GM12878 (cell line): ENCODE results near the gene OR7D2. TPM values are rescaled to one million over a fixed set of nuclear protein-coding genes. Genes with fewer than 3 reads are reported as not detected.

Experiments used
- BCL11A ChIP-seq: IDR thresholded peaks from 2 replicates; pipeline ENCODE4 v1.6.1; 2011; ENCODE audit warnings: low read depth, low read length
- CEBPB ChIP-seq, 2 experiments: fragments of 150-350 bp in 1 of 2; IDR thresholded peaks; 2 replicates each; pipeline ENCODE4 v1.6.1; 2012 to 2014; ENCODE audit warnings: low read depth in 2 of 2, low read length in 2 of 2, borderline replicate concordance in 1 of 2, inconsistent platforms in 1 of 2
- CHD1 ChIP-seq: IDR thresholded peaks from 2 replicates; pipeline ENCODE4 v1.6.1; 2012; ENCODE audit warnings: low read depth, low read length, improper control_type of control experiment
- CREB1 ChIP-seq: IDR thresholded peaks from 2 replicates; pipeline ENCODE4 v1.6.1; 2012; ENCODE audit warnings: low read depth, mild to moderate bottlenecking, inconsistent platforms
- FOS ChIP-seq: IDR thresholded peaks from 3 replicates; pipeline ENCODE4 v1.6.1; 2011; ENCODE audit warnings: borderline replicate concordance; ENCODE audit not compliant: insufficient read length; ENCODE audit errors: extremely low read depth
- HDAC2 ChIP-seq: fragments of 200-600 bp; sonication (generic); IDR thresholded peaks from 2 replicates; pipeline ENCODE4 v1.6.1; 2017
- HDAC6 ChIP-seq: fragments of 200-600 bp; sonication (generic); IDR thresholded peaks from one replicate; pipeline ENCODE4 v1.8.0; 2017; ENCODE audit warnings: antibody characterized with exemption; ENCODE audit not compliant: unreplicated experiment
- KAT2A ChIP-seq: conservative IDR thresholded peaks from 2 replicates; pipeline ENCODE4 v1.6.1; 2011; ENCODE audit warnings: low read depth, low read length; ENCODE audit not compliant: control insufficient read depth
- MEF2A ChIP-seq: IDR thresholded peaks from 2 replicates; pipeline ENCODE4 v1.6.1; 2011; ENCODE audit warnings: low read depth, mild to moderate bottlenecking, low read length, moderate library complexity; ENCODE audit not compliant: insufficient read depth
- RCOR1 ChIP-seq: conservative IDR thresholded peaks from 2 replicates; pipeline ENCODE4 v1.6.1; 2012; ENCODE audit warnings: low read depth, low read length, improper control_type of control experiment
- SMARCA5 ChIP-seq: fragments of 450-650 bp; IDR thresholded peaks from 2 replicates; pipeline ENCODE4 v1.6.1; 2017; ENCODE audit warnings: mild to moderate bottlenecking
- STAT1 ChIP-seq: fragments of 450-650 bp; conservative IDR thresholded peaks from 2 replicates; pipeline ENCODE4 v1.6.1; 2014; ENCODE audit warnings: antibody characterized with exemption, mild to moderate bottlenecking
- TAF1 ChIP-seq: IDR thresholded peaks from 2 replicates; pipeline ENCODE4 v1.6.1; 2011; ENCODE audit warnings: mild to moderate bottlenecking, low read depth, low read length, borderline replicate concordance
- ZSCAN29 ChIP-seq: fragments of 450-650 bp; IDR thresholded peaks from 2 replicates; pipeline ENCODE4 v1.6.1; 2017; ENCODE audit warnings: mild to moderate bottlenecking, moderate library complexity
- polyA plus RNA-seq, 11 experiments: library from polyadenylated mRNA; depleted of rRNA in 4 of 11; unstranded in 6 of 11; stranded (reverse) in 5 of 11; fragments of >200 nt; fragmentation: Nextera tagmentation in 4 of 11; fragmentation: Illumina TruSeq in 1 of 11; extraction: Ambion mirVana in 4 of 11; extraction: Trizol in 1 of 11; gene quantifications; 1 replicate in 1 of 11; 2 replicates in 10 of 11; pipeline versions ENCODE4 v1.2.1 to v1.2.3, GENCODE V29; 2011 to 2016; ENCODE audit warnings: inconsistent platforms in 2 of 11, missing spikeins in 2 of 11, low read depth in 1 of 11
- total RNA-seq, 4 experiments: library from RNA; depleted of rRNA in 3 of 4; stranded (reverse); fragments of >200 nt in 3 of 4; fragmentation: Illumina TruSeq in 1 of 4; extraction: Trizol in 1 of 4; gene quantifications; 2 replicates each; pipeline versions ENCODE4 v1.2.1 to v1.2.3, GENCODE V29; 2013 to 2021
- TF ChIP-seq, protein P1 (sequence below): fragments of 450-650 bp; formaldehyde crosslinking; IDR thresholded peaks from 2 replicates; pipeline ENCODE4 v1.4.0; 2022; ENCODE audit warnings: mild to moderate bottlenecking, moderate library complexity
- TF ChIP-seq, protein P2 (sequence below), 3 experiments: IDR thresholded peaks in 2 of 3; conservative IDR thresholded peaks in 1 of 3; 2 replicates each; pipeline ENCODE4 v1.5.1; 2011; ENCODE audit warnings: low read depth in 3 of 3, low read length in 3 of 3, mild to moderate bottlenecking in 3 of 3, control low read depth in 2 of 3, moderate library complexity in 2 of 3, inconsistent platforms in 1 of 3, mixed read lengths in 1 of 3; ENCODE audit not compliant: control insufficient read depth in 2 of 3, insufficient read depth in 1 of 3; ENCODE audit errors: extremely low read depth in 1 of 3
- TF ChIP-seq, protein P3 (sequence below): fragments of 450-650 bp; IDR thresholded peaks from 2 replicates; pipeline ENCODE4 v1.6.1; 2018; ENCODE audit warnings: borderline replicate concordance, mild to moderate bottlenecking; ENCODE audit not compliant: partially characterized antibody
- TF ChIP-seq, protein P4 (sequence below): fragments of 450-650 bp; IDR thresholded peaks from 2 replicates; pipeline ENCODE4 v1.6.1; 2017; ENCODE audit warnings: mild to moderate bottlenecking, moderate library complexity

OR7D2 gene
- total and polyA plus RNA-seq, 10 of the 15 experiments (the other 5 are each of a cell fraction or from before 2014, with no cell fraction given): 0.04 TPM; not detected in 9

DNA sequence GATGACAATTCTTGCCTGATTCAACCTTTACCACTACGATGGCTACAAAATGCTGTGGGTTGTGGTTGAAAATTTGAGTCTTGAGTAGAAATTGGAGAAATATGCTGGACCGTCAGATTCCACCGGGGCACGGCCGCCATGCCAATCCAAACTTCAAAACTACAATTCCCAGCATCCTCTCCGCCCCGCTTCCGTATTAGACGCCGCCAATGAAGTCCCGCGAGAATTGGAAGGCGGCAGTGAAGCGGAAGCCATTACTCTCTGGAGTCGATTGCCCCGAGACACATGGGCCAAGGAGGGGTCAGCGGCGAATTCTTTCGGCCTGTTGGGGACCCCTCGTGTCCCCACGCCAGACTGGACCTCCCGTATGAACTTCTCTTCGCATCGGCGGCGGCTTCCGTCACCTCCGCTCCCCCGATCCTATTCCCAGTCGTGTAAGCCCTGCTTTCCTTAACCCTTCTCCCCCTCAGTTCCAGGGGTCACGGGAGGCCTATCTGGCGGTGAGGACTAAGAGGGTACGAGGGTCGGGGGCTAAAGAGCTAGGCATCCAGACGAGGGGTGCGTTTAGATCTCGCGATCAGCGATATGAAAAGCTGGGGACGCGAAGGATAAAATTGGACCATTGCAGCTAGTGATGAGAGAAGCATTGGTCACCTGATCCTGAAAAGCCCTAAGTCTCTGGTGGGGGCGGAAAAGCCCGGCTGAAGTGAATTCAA, 38.5 kb upstream of the OR7D2 start, which contains the start of gene ZNF317 (continued):
- TF ChIP-seq, protein P1, sequence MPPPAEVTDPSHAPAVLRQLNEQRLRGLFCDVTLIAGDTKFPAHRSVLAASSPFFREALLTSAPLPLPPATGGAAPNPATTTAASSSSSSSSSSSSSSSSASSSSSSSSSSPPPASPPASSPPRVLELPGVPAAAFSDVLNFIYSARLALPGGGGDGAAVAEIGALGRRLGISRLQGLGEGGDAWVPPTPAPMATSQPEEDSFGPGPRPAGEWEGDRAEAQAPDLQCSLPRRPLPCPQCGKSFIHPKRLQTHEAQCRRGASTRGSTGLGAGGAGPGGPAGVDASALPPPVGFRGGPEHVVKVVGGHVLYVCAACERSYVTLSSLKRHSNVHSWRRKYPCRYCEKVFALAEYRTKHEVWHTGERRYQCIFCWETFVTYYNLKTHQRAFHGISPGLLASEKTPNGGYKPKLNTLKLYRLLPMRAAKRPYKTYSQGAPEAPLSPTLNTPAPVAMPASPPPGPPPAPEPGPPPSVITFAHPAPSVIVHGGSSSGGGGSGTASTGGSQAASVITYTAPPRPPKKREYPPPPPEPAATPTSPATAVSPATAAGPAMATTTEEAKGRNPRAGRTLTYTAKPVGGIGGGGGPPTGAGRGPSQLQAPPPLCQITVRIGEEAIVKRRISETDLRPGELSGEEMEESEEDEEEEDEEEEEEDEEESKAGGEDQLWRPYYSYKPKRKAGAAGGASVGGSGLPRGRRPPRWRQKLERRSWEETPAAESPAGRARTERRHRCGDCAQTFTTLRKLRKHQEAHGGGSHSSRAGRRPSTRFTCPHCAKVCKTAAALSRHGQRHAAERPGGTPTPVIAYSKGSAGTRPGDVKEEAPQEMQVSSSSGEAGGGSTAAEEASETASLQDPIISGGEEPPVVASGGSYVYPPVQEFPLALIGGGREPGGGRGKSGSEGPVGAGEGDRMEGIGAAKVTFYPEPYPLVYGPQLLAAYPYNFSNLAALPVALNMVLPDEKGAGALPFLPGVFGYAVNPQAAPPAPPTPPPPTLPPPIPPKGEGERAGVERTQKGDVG (CRISPR knock-in tag): no peak
- TF ChIP-seq KAT2A (no peak), HDAC2 (no peak), MEF2A (no peak), ZSCAN29 (no peak), STAT1 (peak; percentile 86; the same call in 1 of the 2 replicates), BCL11A (no peak), CEBPB (IDR thresholded peaks at IDR 0.05; ENCODE audit: borderline replicate concordance in 1 of 2, low read depth in 2 of 2, low read length in 2 of 2) (no peak), CREB1 (peak; percentile 84), RCOR1 (peak; percentile 94), TAF1 (peak; percentile 86), HDAC6 (no peak), CHD1 (0 out of 2 replicates have a peak, but pooled peaks have one; percentile 48), SMARCA5 (no peak), FOS (no peak)
- TF ChIP-seq, protein P2, sequence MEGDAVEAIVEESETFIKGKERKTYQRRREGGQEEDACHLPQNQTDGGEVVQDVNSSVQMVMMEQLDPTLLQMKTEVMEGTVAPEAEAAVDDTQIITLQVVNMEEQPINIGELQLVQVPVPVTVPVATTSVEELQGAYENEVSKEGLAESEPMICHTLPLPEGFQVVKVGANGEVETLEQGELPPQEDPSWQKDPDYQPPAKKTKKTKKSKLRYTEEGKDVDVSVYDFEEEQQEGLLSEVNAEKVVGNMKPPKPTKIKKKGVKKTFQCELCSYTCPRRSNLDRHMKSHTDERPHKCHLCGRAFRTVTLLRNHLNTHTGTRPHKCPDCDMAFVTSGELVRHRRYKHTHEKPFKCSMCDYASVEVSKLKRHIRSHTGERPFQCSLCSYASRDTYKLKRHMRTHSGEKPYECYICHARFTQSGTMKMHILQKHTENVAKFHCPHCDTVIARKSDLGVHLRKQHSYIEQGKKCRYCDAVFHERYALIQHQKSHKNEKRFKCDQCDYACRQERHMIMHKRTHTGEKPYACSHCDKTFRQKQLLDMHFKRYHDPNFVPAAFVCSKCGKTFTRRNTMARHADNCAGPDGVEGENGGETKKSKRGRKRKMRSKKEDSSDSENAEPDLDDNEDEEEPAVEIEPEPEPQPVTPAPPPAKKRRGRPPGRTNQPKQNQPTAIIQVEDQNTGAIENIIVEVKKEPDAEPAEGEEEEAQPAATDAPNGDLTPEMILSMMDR (IDR thresholded peaks at IDR 0.05 in 2 of 3, conservative IDR thresholded peaks at IDR 0.05 in 1 of 3; ENCODE audit: control insufficient read depth in 2 of 3, extremely low read depth in 1 of 3, insufficient read depth in 1 of 3, low read depth in 3 of 3, low read length in 3 of 3): no peak
- TF ChIP-seq, protein P3, sequence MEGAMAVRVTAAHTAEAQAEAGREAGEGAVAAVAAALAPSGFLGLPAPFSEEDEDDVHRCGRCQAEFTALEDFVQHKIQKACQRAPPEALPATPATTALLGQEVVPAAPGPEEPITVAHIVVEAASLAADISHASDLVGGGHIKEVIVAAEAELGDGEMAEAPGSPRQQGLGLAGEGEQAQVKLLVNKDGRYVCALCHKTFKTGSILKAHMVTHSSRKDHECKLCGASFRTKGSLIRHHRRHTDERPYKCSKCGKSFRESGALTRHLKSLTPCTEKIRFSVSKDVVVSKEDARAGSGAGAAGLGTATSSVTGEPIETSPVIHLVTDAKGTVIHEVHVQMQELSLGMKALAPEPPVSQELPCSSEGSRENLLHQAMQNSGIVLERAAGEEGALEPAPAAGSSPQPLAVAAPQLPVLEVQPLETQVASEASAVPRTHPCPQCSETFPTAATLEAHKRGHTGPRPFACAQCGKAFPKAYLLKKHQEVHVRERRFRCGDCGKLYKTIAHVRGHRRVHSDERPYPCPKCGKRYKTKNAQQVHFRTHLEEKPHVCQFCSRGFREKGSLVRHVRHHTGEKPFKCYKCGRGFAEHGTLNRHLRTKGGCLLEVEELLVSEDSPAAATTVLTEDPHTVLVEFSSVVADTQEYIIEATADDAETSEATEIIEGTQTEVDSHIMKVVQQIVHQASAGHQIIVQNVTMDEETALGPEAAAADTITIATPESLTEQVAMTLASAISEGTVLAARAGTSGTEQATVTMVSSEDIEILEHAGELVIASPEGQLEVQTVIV: peak; percentile 89
- TF ChIP-seq, protein P4, sequence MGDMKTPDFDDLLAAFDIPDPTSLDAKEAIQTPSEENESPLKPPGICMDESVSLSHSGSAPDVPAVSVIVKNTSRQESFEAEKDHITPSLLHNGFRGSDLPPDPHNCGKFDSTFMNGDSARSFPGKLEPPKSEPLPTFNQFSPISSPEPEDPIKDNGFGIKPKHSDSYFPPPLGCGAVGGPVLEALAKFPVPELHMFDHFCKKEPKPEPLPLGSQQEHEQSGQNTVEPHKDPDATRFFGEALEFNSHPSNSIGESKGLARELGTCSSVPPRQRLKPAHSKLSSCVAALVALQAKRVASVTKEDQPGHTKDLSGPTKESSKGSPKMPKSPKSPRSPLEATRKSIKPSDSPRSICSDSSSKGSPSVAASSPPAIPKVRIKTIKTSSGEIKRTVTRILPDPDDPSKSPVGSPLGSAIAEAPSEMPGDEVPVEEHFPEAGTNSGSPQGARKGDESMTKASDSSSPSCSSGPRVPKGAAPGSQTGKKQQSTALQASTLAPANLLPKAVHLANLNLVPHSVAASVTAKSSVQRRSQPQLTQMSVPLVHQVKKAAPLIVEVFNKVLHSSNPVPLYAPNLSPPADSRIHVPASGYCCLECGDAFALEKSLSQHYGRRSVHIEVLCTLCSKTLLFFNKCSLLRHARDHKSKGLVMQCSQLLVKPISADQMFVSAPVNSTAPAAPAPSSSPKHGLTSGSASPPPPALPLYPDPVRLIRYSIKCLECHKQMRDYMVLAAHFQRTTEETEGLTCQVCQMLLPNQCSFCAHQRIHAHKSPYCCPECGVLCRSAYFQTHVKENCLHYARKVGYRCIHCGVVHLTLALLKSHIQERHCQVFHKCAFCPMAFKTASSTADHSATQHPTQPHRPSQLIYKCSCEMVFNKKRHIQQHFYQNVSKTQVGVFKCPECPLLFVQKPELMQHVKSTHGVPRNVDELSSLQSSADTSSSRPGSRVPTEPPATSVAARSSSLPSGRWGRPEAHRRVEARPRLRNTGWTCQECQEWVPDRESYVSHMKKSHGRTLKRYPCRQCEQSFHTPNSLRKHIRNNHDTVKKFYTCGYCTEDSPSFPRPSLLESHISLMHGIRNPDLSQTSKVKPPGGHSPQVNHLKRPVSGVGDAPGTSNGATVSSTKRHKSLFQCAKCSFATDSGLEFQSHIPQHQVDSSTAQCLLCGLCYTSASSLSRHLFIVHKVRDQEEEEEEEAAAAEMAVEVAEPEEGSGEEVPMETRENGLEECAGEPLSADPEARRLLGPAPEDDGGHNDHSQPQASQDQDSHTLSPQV: no peak
